ENCODE data around the gene CCDC112. TPM values are rescaled to one million over a fixed set of nuclear protein-coding genes. Genes with fewer than 3 reads are reported as not detected.

The CCDC112 gene
- 15.8 and 32.8 TPM in 2 replicates for total RNA-seq (2014; rRNA removed; shearing (Covaris generic))
- total RNA-seq (2022): 9.7 and 13.0 TPM in 2 replicates
- Bru-seq, nascent RNA: percentile 60 among the genes with signal in this experiment
- percentile 48 among the genes with signal in this experiment for BruChase-seq, experiment 1, labeled RNA remaining after a 6-hour chase
- percentile 56 among the genes with signal in this experiment for BruChase-seq, experiment 2, labeled RNA remaining after a 2-hour chase
- long read RNA-seq, transcript CCDC112-205 (9 exons, 2,145 nt): minor isoform, 9 of 33 reads
- long read RNA-seq, transcript CCDC112-201 (10 exons, 2,566 nt): major isoform, 13 of 33 reads
- long read RNA-seq, partial matches to known transcripts: 7 of 33 reads
- long read RNA-seq, other reads (novel, unspliced or antisense): 4 of 33 reads

GRCh38 chr5:115296124-115297022 is at the start of gene CCDC112:
TSS of gene CCDC112 (minus strand) at chr5:115296654. CDS start at chr5:115296543, 111 bp downstream.
- Histone ChIP-seq H3K79me2 (ENCODE audit: insufficient read depth, low read depth, low read length) (peaks cover 10% of the 10 kb centered on the region), H4K20me1 (ENCODE audit: insufficient read depth, low read length) (no peaks in the 10 kb centered on the region), H3K4me1 (ENCODE audit: insufficient read depth, low read length, poor library complexity, severe bottlenecking) (peaks cover 14% of the 10 kb centered on the region), H3K9me3 (ENCODE audit: low read length) (peaks cover 18% of the 10 kb centered on the region; the same call in 1 of the 2 replicates), H3K27ac (ENCODE audit: low read depth, low read length, poor library complexity, severe bottlenecking) (peak within 1 kb of the TSS; percentile 1), H3K36me3 (ENCODE audit: insufficient read depth, low read length) (peaks cover 9% of the 10 kb centered on the region; the same call in 1 of the 2 replicates), H3K4me2 (ENCODE audit: low read length) (peak within 1 kb of the TSS; percentile 81), H3K9me2 (ENCODE audit: insufficient read depth, low read length) (no peaks in the 10 kb centered on the region), H3K4me3 (ENCODE audit: low read depth, low read length, poor library complexity, severe bottlenecking) (peak within 1 kb of the TSS; percentile 83), H2AFZ (ENCODE audit: low read length) (peak within 1 kb of the TSS; percentile 77)
- peak; percentile 79 for DNase-seq (ENCODE audit: low spot score)
- BruUV-seq (replicated peaks): no TSS peak
- CTCF ChIA-PET (ENCODE audit: unreplicated experiment): interaction anchor here (0.6 kb wide), 1 partner anchor 10 kb away, joined by 4 read pairs; no protein-coding TSS in a partner anchor
- intact Hi-C loops (cut with micrococcal nuclease; ENCODE audit: unreplicated experiment): loop anchor here (1.0 to 5.0 kb wide), 2 partner anchors 34 to 546 kb away; partner anchors contain the start of genes AP3S1, ATG12 and PGGT1B
- TF ChIP-seq CTCF (conservative IDR thresholded peaks at IDR 0.05; ENCODE audit: low read length) (no peak), EZH2phosphoT487 (IDR thresholded peaks at IDR 0.05; ENCODE audit: borderline replicate concordance, low read depth, low read length) (no peak)
- POLR2A ChIA-PET: interaction anchor here (0.5 to 2.2 kb wide), 13 partner anchors 10 to 255 kb away, joined by 3 to 9 read pairs (median 4); partner anchors contain the start of gene PGGT1B

GRCh38 chr5:115345344-115345743 is 48.9 kb upstream of the CCDC112 start:
- ChIA-PET CTCF (ENCODE audit: unreplicated experiment) (no interaction called here), POLR2A (no interaction called here)
- no peak overlapping the region for H3K27ac ChIP-seq (ENCODE audit: low read depth, low read length, poor library complexity, severe bottlenecking)
- no peak overlapping the region for H3K4me3 ChIP-seq (ENCODE audit: low read depth, low read length, poor library complexity, severe bottlenecking)
- no peaks in the 10 kb centered on the region for H3K4me1 ChIP-seq (ENCODE audit: insufficient read depth, low read length, poor library complexity, severe bottlenecking)
- H3K9me3 ChIP-seq (ENCODE audit: low read length): no peaks in the 10 kb centered on the region
- H3K79me2 ChIP-seq (ENCODE audit: insufficient read depth, low read depth, low read length): no peaks in the 10 kb centered on the region
- no TSS peak for BruUV-seq (replicated peaks)
- no peak overlapping the region for H3K4me2 ChIP-seq (ENCODE audit: low read length)
- no peaks in the 10 kb centered on the region for H3K9me2 ChIP-seq (ENCODE audit: insufficient read depth, low read length)
- TF ChIP-seq EZH2phosphoT487 (IDR thresholded peaks at IDR 0.05; ENCODE audit: borderline replicate concordance, low read depth, low read length): no peak
- TF ChIP-seq CTCF (conservative IDR thresholded peaks at IDR 0.05; ENCODE audit: low read length): no peak
- no peaks in the 10 kb centered on the region for H4K20me1 ChIP-seq (ENCODE audit: insufficient read depth, low read length)
- intact Hi-C loops (cut with micrococcal nuclease; ENCODE audit: unreplicated experiment): no loop called here
- H2AFZ ChIP-seq (ENCODE audit: low read length): no peak overlapping the region
- H3K36me3 ChIP-seq (ENCODE audit: insufficient read depth, low read length): no peaks in the 10 kb centered on the region
- DNase-seq (ENCODE audit: low spot score): no peak
